Measurements from ENCODE around the gene GPC4. TPM values are rescaled to one million over a fixed set of nuclear protein-coding genes. Genes with fewer than 3 reads are reported as not detected.

The GPC4 gene
- total and polyA plus RNA-seq, 9 of the 15 experiments (the other 6 are each of a cell fraction or from before 2014, with no cell fraction given): 0.11 TPM; not detected in 8

DNA sequence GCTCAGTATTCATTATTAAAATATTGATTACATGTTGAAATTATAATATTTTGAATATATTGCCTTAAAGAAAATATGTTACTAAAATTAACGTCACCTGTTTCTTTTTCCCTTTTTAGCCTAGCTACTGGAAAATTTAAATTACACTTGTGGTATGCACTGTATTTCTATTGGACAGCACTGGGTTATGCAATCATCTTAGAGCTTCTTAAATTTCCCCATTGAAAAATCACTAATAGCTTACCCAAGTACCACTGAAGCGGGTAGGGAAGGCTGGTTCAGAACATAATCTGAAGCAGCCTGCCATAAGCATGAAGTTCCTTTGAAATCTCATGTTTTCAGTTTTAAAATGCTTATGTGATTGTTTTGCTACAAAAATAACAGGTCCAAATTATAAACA lies 147.7 kb downstream of the GPC4 start:
- WGBS (ENCODE audit: insufficient coverage, low coverage, missing lambda C conversion rate): 0% methylated on average over 1 of the region's 2 CpGs
- Histone ChIP-seq H4K20me1 (replicated peaks; ENCODE audit: control insufficient read depth, insufficient read depth, low read length) (no peaks in the 10 kb centered on the region), H3K4me1 (replicated peaks in 1 of 2; ENCODE audit: control insufficient read depth in 2 of 2, insufficient read depth in 2 of 2, low read length in 2 of 2) (no peaks in the 10 kb centered on the region), H3K9ac (ENCODE audit: insufficient read depth in 1 of 2, low read depth in 2 of 2, low read length in 2 of 2) (no peak overlapping the region), H3K27ac (ENCODE audit: extremely low read depth, low read depth, low read length) (no peak overlapping the region), H3K4me3 (no peak overlapping the region), H3K9me1 (ENCODE audit: control insufficient read depth, insufficient read depth, low read length) (no peaks in the 10 kb centered on the region), H3K4me2 (ENCODE audit: insufficient read depth, low read length) (no peak overlapping the region), H3K79me2 (ENCODE audit: control insufficient read depth, insufficient read depth, low read length) (no peaks in the 10 kb centered on the region), H3K36me3 (ENCODE audit: control insufficient read depth, insufficient read depth, low read length) (no peaks in the 10 kb centered on the region), H3K9me3 (replicated peaks; ENCODE audit: control insufficient read depth, insufficient read depth, low read depth, low read length) (no peaks in the 10 kb centered on the region), H2AFZ (ENCODE audit: low read depth, low read length) (no peak overlapping the region), H3K27me3 (ENCODE audit: control insufficient read depth in 2 of 2, insufficient read depth in 2 of 2, low read length in 2 of 2) (no peaks in the 10 kb centered on the region)
- BruUV-seq (replicated peaks): no TSS peak
- ChIA-PET CTCF (ENCODE audit: low intra/inter-chr PET ratio) (no interaction called here), POLR2A (no interaction called here)
- in situ Hi-C loops (cut with MboI) (no loop called here), intact Hi-C loops (cut with micrococcal nuclease) (no loop called here)
- ATAC-seq (no peak), DNase-seq (ENCODE audit: extremely low read depth in 1 of 4, low spot score in 3 of 4) (no peak), FAIRE-seq (no peak)
- TF ChIP-seq RBM22 (IDR thresholded peaks at IDR 0.05; ENCODE audit: low read depth, low read length, poor library complexity, severe bottlenecking) (no peak), ZNF57 (CRISPR knock-in tag; IDR thresholded peaks at IDR 0.05) (no peak), ZNF589 (CRISPR knock-in tag; IDR thresholded peaks at IDR 0.05; ENCODE audit: low read depth) (no peak), BACH1 (tag; IDR thresholded peaks at IDR 0.05) (no peak), KLF1 (tag; IDR thresholded peaks at IDR 0.05) (no peak), ZNF592 (IDR thresholded peaks at IDR 0.05) (no peak), NCOA6 (IDR thresholded peaks at IDR 0.05) (no peak), ASH1L (IDR thresholded peaks at IDR 0.05; ENCODE audit: borderline replicate concordance, low read depth, partially characterized antibody) (no peak), NCOA2 (IDR thresholded peaks at IDR 0.05; ENCODE audit: partially characterized antibody in 2 of 2) (no peak), ELF4 (CRISPR knock-in tag; IDR thresholded peaks at IDR 0.05) (no peak), SMARCA5 (IDR thresholded peaks at IDR 0.05) (no peak)
- TF ChIP-seq, protein P1, sequence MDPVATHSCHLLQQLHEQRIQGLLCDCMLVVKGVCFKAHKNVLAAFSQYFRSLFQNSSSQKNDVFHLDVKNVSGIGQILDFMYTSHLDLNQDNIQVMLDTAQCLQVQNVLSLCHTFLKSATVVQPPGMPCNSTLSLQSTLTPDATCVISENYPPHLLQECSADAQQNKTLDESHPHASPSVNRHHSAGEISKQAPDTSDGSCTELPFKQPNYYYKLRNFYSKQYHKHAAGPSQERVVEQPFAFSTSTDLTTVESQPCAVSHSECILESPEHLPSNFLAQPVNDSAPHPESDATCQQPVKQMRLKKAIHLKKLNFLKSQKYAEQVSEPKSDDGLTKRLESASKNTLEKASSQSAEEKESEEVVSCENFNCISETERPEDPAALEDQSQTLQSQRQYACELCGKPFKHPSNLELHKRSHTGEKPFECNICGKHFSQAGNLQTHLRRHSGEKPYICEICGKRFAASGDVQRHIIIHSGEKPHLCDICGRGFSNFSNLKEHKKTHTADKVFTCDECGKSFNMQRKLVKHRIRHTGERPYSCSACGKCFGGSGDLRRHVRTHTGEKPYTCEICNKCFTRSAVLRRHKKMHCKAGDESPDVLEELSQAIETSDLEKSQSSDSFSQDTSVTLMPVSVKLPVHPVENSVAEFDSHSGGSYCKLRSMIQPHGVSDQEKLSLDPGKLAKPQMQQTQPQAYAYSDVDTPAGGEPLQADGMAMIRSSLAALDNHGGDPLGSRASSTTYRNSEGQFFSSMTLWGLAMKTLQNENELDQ (CRISPR knock-in tag; IDR thresholded peaks at IDR 0.05; ENCODE audit: borderline replicate concordance): no peak
- TF ChIP-seq, protein P2, sequence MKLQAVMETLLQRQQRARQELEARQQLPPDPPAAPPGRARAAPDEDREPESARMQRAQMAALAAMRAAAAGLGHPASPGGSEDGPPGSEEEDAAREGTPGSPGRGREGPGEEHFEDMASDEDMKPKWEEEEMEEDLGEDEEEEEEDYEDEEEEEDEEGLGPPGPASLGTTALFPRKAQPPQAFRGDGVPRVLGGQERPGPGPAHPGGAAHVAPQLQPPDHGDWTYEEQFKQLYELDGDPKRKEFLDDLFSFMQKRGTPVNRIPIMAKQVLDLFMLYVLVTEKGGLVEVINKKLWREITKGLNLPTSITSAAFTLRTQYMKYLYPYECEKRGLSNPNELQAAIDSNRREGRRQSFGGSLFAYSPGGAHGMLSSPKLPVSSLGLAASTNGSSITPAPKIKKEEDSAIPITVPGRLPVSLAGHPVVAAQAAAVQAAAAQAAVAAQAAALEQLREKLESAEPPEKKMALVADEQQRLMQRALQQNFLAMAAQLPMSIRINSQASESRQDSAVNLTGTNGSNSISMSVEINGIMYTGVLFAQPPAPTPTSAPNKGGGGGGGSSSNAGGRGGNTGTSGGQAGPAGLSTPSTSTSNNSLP (IDR thresholded peaks at IDR 0.05; ENCODE audit: borderline replicate concordance, low read depth, low read length): no peak
- TF ChIP-seq, protein P3, sequence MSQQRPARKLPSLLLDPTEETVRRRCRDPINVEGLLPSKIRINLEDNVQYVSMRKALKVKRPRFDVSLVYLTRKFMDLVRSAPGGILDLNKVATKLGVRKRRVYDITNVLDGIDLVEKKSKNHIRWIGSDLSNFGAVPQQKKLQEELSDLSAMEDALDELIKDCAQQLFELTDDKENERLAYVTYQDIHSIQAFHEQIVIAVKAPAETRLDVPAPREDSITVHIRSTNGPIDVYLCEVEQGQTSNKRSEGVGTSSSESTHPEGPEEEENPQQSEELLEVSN (IDR thresholded peaks at IDR 0.05; ENCODE audit: borderline replicate concordance in 1 of 2, extremely low read depth in 1 of 2, insufficient read depth in 1 of 2, insufficient read length in 1 of 2, low read depth in 1 of 2, low read length in 1 of 2, poor library complexity in 1 of 2, severe bottlenecking in 1 of 2): no peak

Measured in K562 (cell line).